ENCODE data around the gene ATG9B.

DNA sequence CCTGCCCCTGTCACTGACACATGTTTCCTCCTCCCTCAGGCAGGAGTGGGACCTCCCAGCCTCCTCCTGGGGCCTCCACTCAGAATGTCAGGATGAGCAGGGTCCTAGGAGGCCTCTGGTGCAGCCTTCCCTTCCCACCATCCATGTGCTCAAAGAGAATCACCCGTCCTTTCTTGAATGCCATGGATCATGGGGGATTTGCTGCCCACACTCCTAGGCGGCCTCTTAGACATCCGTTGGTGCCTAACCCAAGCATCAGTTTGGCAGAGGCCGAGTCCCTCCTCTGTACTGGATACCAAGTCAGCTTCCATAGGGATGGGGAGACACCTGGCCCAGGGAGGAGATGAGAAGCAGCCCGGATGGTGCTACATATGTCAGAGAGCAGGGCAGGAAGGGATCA, 26.5 kb downstream of the ATG9B start:
- no peak for TF ChIP-seq CTCF (IDR thresholded peaks at IDR 0.05; ENCODE audit: poor library complexity)
- no peak for TF ChIP-seq EZH2 (IDR thresholded peaks at IDR 0.05; ENCODE audit: borderline replicate concordance)
- TF ChIP-seq EZH2phosphoT487 (IDR thresholded peaks at IDR 0.05; ENCODE audit: low read depth, severe bottlenecking, unreplicated experiment): no peak
